ACC112 (cell line): ENCODE results near the gene TBC1D19.

Experiments
- H2AFZ ChIP-seq: fragments of 200-600 bp; sonication (generic); one replicate; pipeline ENCODE4 v1.6.0; 2017; ENCODE audit warnings: antibody characterized with exemption, low read length; ENCODE audit not compliant: unreplicated experiment
- H3K27ac ChIP-seq: fragments of 200-600 bp; sonication (generic); 2 replicates; pipeline ENCODE4 v1.5.1; 2014; ENCODE audit warnings: low read depth, mild to moderate bottlenecking, antibody characterized with exemption, low read length, moderate library complexity
- H3K27me3 ChIP-seq: fragments of 200-600 bp; sonication (generic); 2 replicates; pipeline ENCODE4 v1.6.1; 2014; ENCODE audit warnings: mild to moderate bottlenecking, antibody characterized with exemption, low read length, moderate library complexity, mixed read lengths; ENCODE audit not compliant: insufficient read depth
- H3K36me3 ChIP-seq: fragments of 200-600 bp; sonication (generic); 2 replicates; pipeline ENCODE4 v1.6.1; 2016; ENCODE audit warnings: mild to moderate bottlenecking, antibody characterized with exemption, low read length, moderate library complexity, mixed read lengths; ENCODE audit not compliant: insufficient read depth
- H3K4me1 ChIP-seq: fragments of 200-600 bp; sonication (generic); one replicate; pipeline ENCODE4 v1.6.1; 2016; ENCODE audit warnings: low read length, mixed read lengths; ENCODE audit not compliant: insufficient read depth, unreplicated experiment, control insufficient read depth
- H3K4me3 ChIP-seq: fragments of 200-600 bp; sonication (generic); 2 replicates; pipeline ENCODE4 v1.5.1; 2014; ENCODE audit warnings: mild to moderate bottlenecking, low read depth, low read length
- H3K79me2 ChIP-seq: fragments of 200-600 bp; sonication (generic); one replicate; pipeline ENCODE4 v1.6.0; 2016; ENCODE audit warnings: low read length; ENCODE audit not compliant: control insufficient read depth, unreplicated experiment, insufficient read depth

The TBC1D19 gene

GRCh38 chr4:26701786-26702227, 117.9 kb downstream of the TBC1D19 start:
- Histone ChIP-seq H3K27ac (no peak overlapping the region), H2AFZ (no peak overlapping the region), H3K27me3 (no peaks in the 10 kb centered on the region), H3K4me3 (no peak overlapping the region), H3K36me3 (0 out of 2 replicates have a peak, but pooled peaks cover 4% of the 10 kb centered on the region), H3K79me2 (no peaks in the 10 kb centered on the region), H3K4me1 (peaks cover 12% of the 10 kb centered on the region)

- Histone ChIP-seq H3K4me3 (no peak overlapping the region), H3K36me3 (peaks cover 11% of the 10 kb centered on the region; the same call in 1 of the 2 replicates), H3K27me3 (no peaks in the 10 kb centered on the region), H3K4me1 (no peaks in the 10 kb centered on the region), H3K27ac (no peak overlapping the region), H2AFZ (no peak overlapping the region), H3K79me2 (no peaks in the 10 kb centered on the region)
Measured at GRCh38 chr4:26707342-26707741, 123.5 kb downstream of the TBC1D19 start.

- peaks cover 11% of the 10 kb centered on the region; the same call in 1 of the 2 replicates for H3K36me3 ChIP-seq
- no peaks in the 10 kb centered on the region for H3K27me3 ChIP-seq
- H3K4me3 ChIP-seq, result no peak overlapping the region
- H3K4me1 ChIP-seq, result no peaks in the 10 kb centered on the region
- no peak overlapping the region for H3K27ac ChIP-seq
- H2AFZ ChIP-seq, result no peak overlapping the region
- no peaks in the 10 kb centered on the region for H3K79me2 ChIP-seq
Measured at GRCh38 chr4:26709246-26709645, 125.4 kb downstream of the TBC1D19 start.

- H2AFZ ChIP-seq, result no peak overlapping the region
- H3K27ac ChIP-seq, result no peak overlapping the region
- no peak overlapping the region for H3K4me3 ChIP-seq
- no peaks in the 10 kb centered on the region for H3K79me2 ChIP-seq
- H3K36me3 ChIP-seq, result no peaks in the 10 kb centered on the region
- H3K27me3 ChIP-seq, result no peaks in the 10 kb centered on the region
- peaks cover 11% of the 10 kb centered on the region for H3K4me1 ChIP-seq
Measured at GRCh38 chr4:26713563-26714151, 129.8 kb downstream of the TBC1D19 start.

GRCh38 chr4:26715636-26716242, 131.9 kb downstream of the TBC1D19 start:
- no peaks in the 10 kb centered on the region for H3K79me2 ChIP-seq
- no peaks in the 10 kb centered on the region for H3K27me3 ChIP-seq
- no peak overlapping the region for H2AFZ ChIP-seq
- peaks cover 11% of the 10 kb centered on the region for H3K4me1 ChIP-seq
- H3K36me3 ChIP-seq, result no peaks in the 10 kb centered on the region
- H3K4me3 ChIP-seq, result no peak overlapping the region
- H3K27ac ChIP-seq, result no peak overlapping the region

- H2AFZ ChIP-seq, result no peak overlapping the region
- no peaks in the 10 kb centered on the region for H3K27me3 ChIP-seq
- H3K36me3 ChIP-seq, result no peaks in the 10 kb centered on the region
- no peak overlapping the region for H3K4me3 ChIP-seq
- H3K4me1 ChIP-seq, result peaks cover 11% of the 10 kb centered on the region
- H3K79me2 ChIP-seq, result no peaks in the 10 kb centered on the region
- peak overlapping the region; percentile 14; the same call in 1 of the 2 replicates for H3K27ac ChIP-seq
Measured at GRCh38 chr4:26717332-26717731, 133.4 kb downstream of the TBC1D19 start.

DNA sequence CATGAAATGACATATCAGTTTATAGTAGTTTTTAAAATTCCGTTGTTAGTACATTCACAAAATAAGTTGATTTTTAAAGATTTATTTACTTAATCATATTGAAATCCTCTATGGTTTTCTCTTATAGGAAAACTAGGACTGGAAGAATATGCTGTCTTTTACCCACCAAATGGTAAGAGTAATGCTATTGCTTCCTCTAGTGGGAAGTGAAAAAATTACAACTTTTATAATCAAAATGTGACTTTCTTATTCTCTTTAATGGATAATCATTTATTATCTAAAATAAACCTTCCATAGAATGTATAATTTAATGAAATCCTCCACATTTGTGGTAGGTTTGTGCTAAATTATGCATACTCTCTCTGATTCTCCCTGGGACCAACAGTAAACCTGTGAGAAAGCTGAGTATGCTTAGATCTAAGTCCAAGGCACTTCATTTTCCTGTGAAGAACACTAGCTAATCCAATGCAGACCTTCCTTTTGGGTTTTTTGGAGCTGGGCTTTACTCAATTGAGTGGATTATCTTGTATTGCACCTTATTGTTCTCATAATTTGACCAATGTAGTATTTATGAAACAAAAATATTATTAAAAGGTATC, 136.2 kb downstream of the TBC1D19 start:
- no peaks in the 10 kb centered on the region for H3K79me2 ChIP-seq
- H2AFZ ChIP-seq, result no peak overlapping the region
- no peaks in the 10 kb centered on the region for H3K27me3 ChIP-seq

DNA sequence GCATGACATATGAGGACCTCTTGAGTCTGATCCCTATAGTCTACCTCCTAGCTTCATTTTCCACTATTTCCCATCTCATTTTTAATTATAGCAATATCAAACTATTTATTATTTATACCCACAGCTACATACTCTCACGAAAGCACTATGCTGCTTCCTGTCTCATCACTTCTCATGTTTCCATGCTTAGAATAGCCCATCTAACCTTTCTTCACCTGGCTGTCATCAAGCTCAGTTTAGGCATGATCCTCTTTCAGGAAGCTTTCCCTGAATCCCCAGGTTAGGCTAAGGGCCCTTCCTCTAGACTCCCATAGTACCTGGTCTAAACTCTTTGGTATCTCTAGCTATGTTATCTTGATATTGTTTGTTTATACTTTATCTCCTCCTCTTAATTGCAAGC, 137.8 kb downstream of the TBC1D19 start:
- Histone ChIP-seq H3K4me1 (peaks cover 11% of the 10 kb centered on the region), H3K27me3 (no peaks in the 10 kb centered on the region), H3K4me3 (no peak overlapping the region), H3K36me3 (no peaks in the 10 kb centered on the region; the same call in 1 of the 2 replicates), H2AFZ (no peak overlapping the region), H3K79me2 (no peaks in the 10 kb centered on the region), H3K27ac (no peak overlapping the region)

More for the DNA sequence above, 136.2 kb downstream of the TBC1D19 start:
- Histone ChIP-seq H3K27ac (no peak overlapping the region), H3K4me1 (peaks cover 11% of the 10 kb centered on the region), H3K4me3 (no peak overlapping the region), H3K36me3 (no peaks in the 10 kb centered on the region)

DNA sequence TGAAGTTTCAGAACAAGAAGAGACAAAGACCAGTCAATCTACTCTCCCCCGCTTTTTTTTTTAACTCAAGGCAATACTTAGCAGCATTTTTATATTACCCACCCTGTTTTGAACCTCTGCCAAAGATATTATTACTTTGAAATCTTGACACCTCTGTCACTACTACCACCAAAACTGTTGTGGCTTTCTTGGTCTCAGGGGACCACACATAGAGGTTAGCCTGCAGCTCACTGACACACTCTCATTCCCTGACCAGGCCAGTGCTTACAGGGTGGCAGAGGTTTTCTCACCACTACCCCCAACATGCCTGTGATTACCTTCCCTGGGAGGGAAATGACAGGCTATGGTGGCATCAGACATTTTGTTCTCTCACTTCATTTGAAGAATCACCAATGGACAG, 139.3 kb downstream of the TBC1D19 start:
- H3K4me3 ChIP-seq, result no peak overlapping the region
- H3K36me3 ChIP-seq, result no peaks in the 10 kb centered on the region; the same call in 1 of the 2 replicates
- no peaks in the 10 kb centered on the region for H3K27me3 ChIP-seq
- H3K4me1 ChIP-seq, result no peaks in the 10 kb centered on the region
- no peak overlapping the region for H2AFZ ChIP-seq
- H3K27ac ChIP-seq, result no peak overlapping the region
- H3K79me2 ChIP-seq, result no peaks in the 10 kb centered on the region

DNA sequence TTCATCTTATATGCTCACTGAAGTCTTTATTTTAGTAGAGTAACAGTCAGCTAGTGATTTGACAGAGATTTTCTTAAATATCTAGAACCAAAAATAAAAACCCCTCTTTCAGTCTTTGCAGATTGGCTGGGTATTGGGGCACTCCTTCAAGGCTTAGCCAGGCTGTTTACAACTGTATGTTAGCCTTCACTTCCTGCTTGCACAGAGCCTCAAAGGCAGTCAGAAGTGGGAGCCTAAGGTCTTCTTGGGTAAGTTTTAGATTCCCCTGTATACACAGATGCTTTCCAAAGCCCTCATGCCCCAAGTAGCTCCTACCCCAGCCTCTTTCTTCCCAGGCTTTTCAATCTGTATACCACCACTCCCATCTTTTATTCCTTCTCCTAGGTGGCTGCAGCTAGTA, 140.7 kb downstream of the TBC1D19 start:
- peaks cover 5% of the 10 kb centered on the region; the same call in 1 of the 2 replicates for H3K36me3 ChIP-seq
- no peaks in the 10 kb centered on the region for H3K4me1 ChIP-seq

More for the DNA sequence above, 140.7 kb downstream of the TBC1D19 start:
- no peak overlapping the region for H3K4me3 ChIP-seq
- no peak overlapping the region for H3K27ac ChIP-seq
- H3K27me3 ChIP-seq, result no peaks in the 10 kb centered on the region
- H2AFZ ChIP-seq, result no peak overlapping the region
- no peaks in the 10 kb centered on the region for H3K79me2 ChIP-seq
